Esophagus (tissue), 2 donors: ENCODE measurements around the gene CRMP1. TPM values are rescaled to one million over a fixed set of nuclear protein-coding genes. Genes with fewer than 3 reads are reported as not detected.

Experiments used
- H3K27ac ChIP-seq, 2 donors: one replicate each; pipeline ENCODE4 v1.5.1; 2013; ENCODE audit warnings: low read depth in 2 of 2, mild to moderate bottlenecking in 2 of 2, inconsistent platforms in 1 of 2, low read length in 1 of 2, moderate library complexity in 1 of 2
- H3K27me3 ChIP-seq, 2 donors: one replicate each; pipeline ENCODE4 v1.6.1; 2013; ENCODE audit warnings: low read length in 2 of 2, control low read depth in 1 of 2, mild to moderate bottlenecking in 1 of 2; ENCODE audit not compliant: insufficient read depth in 2 of 2, control insufficient read depth in 1 of 2
- H3K36me3 ChIP-seq, 2 donors: one replicate each; pipeline ENCODE4 v1.6.1; 2013; ENCODE audit warnings: low read length in 1 of 2; ENCODE audit not compliant: control insufficient read depth in 2 of 2, insufficient read depth in 2 of 2
- H3K4me1 ChIP-seq, 2 donors: one replicate each; pipeline ENCODE4 v1.6.1; 2013; ENCODE audit warnings: low read length in 1 of 2; ENCODE audit not compliant: control insufficient read depth in 2 of 2, insufficient read depth in 2 of 2
- H3K4me3 ChIP-seq, 2 donors: one replicate each; pipeline ENCODE4 v1.5.1; 2013; ENCODE audit warnings: low read length in 2 of 2, mild to moderate bottlenecking in 2 of 2, low read depth in 1 of 2, moderate library complexity in 1 of 2
- H3K9me3 ChIP-seq, 2 donors: one replicate each; pipeline ENCODE4 v1.6.1; 2013; ENCODE audit warnings: mild to moderate bottlenecking in 2 of 2, low read depth in 1 of 2, low read length in 1 of 2, moderate library complexity in 1 of 2; ENCODE audit not compliant: control insufficient read depth in 2 of 2, insufficient read depth in 1 of 2
- WGBS, 2 donors: extraction: QIAGEN DNeasy Blood & Tissue Kit; methylation state at CpG; one replicate each; pipeline ENCODE4 v1.1.7; 2013; 5-methylcytosine and 5-hydroxymethylcytosine counted together
- polyA plus RNA-seq, 2 donors: library from polyadenylated mRNA; stranded (reverse); fragments of 200-250 nt; gene quantifications; one replicate each; pipeline ENCODE4 v1.2.3, GENCODE V29; 2013
- donor health status: healthy with polysubstance abuse.
- donor health status: Bipolar disorder and iron deficiency.

CRMP1 gene
- polyA plus RNA-seq, 2 donors: 0.35 to 2.3 TPM

- Histone ChIP-seq H3K4me1 (no peaks in the 10 kb centered on the region), H3K27ac (no peak overlapping the region), H3K27me3 (peaks cover 0 to 3% of the 10 kb centered on the region in 2 donors), H3K9me3 (peaks cover 2 to 3% of the 10 kb centered on the region in 2 donors), H3K4me3 (no peak overlapping the region), H3K36me3 (no peaks in the 10 kb centered on the region)
- 55 to 60% methylated on average over 3 of the region's 3 CpGs for WGBS, 2 donors
Measured at GRCh38 chr4:5908876-5909427, 16.1 kb upstream of the CRMP1 start.

- Histone ChIP-seq H3K27me3 (peaks cover 0 to 7% of the 10 kb centered on the region in 2 donors), H3K36me3 (no peaks in the 10 kb centered on the region), H3K4me1 (no peaks in the 10 kb centered on the region), H3K9me3 (peaks cover 0 to 3% of the 10 kb centered on the region in 2 donors), H3K4me3 (no peak overlapping the region), H3K27ac (no peak overlapping the region)
- WGBS, 2 donors: 20 to 25% methylated on average over 5 of the region's 5 CpGs
Measured at GRCh38 chr4:5906191-5906590, 13.3 kb upstream of the CRMP1 start.

- 7 to 12% methylated on average over 8 of the region's 8 CpGs for WGBS, 2 donors
- Histone ChIP-seq H3K27me3 (peaks cover 0 to 7% of the 10 kb centered on the region in 2 donors), H3K4me1 (no peaks in the 10 kb centered on the region), H3K4me3 (no peak overlapping the region), H3K27ac (no peak overlapping the region), H3K36me3 (no peaks in the 10 kb centered on the region), H3K9me3 (peaks cover 0 to 5% of the 10 kb centered on the region in 2 donors)
Measured at GRCh38 chr4:5905714-5906113, 12.8 kb upstream of the CRMP1 start.

- Histone ChIP-seq H3K36me3 (no peaks in the 10 kb centered on the region), H3K4me1 (no peaks in the 10 kb centered on the region), H3K4me3 (no peak overlapping the region), H3K9me3 (peaks cover 5 to 7% of the 10 kb centered on the region in 2 donors), H3K27ac (no peak overlapping the region), H3K27me3 (peaks cover 0 to 7% of the 10 kb centered on the region in 2 donors)
- 75 to 76% methylated on average over 5 of the region's 5 CpGs for WGBS, 2 donors
Measured at GRCh38 chr4:5900844-5901243, 8.0 kb upstream of the CRMP1 start.

- H3K27ac ChIP-seq: no peak overlapping the region
- H3K36me3 ChIP-seq: no peaks in the 10 kb centered on the region
- peaks cover 5 to 7% of the 10 kb centered on the region in 2 donors for H3K9me3 ChIP-seq
- peaks cover 0 to 4% of the 10 kb centered on the region in 2 donors for H3K27me3 ChIP-seq
- 48 to 52% methylated on average over 5 of the region's 5 CpGs for WGBS, 2 donors
- H3K4me1 ChIP-seq: no peaks in the 10 kb centered on the region
- H3K4me3 ChIP-seq: no peak overlapping the region
Measured at GRCh38 chr4:5899881-5900280, 7.0 kb upstream of the CRMP1 start.

GRCh38 chr4:5899396-5899795 lies 6.5 kb upstream of the CRMP1 start:
- H3K36me3 ChIP-seq: no peaks in the 10 kb centered on the region
- no peak overlapping the region for H3K27ac ChIP-seq
- H3K9me3 ChIP-seq: peaks cover 5 to 7% of the 10 kb centered on the region in 2 donors
- H3K4me3 ChIP-seq: no peak overlapping the region
- H3K4me1 ChIP-seq: no peaks in the 10 kb centered on the region
- H3K27me3 ChIP-seq: peaks cover 0 to 4% of the 10 kb centered on the region in 2 donors
- 86 to 89% methylated on average over 1 of the region's 1 CpG for WGBS, 2 donors

GRCh38 chr4:5897674-5898073 lies 4.8 kb upstream of the CRMP1 start:
- Histone ChIP-seq H3K27me3 (peaks cover 0 to 12% of the 10 kb centered on the region in 2 donors), H3K27ac (no peak overlapping the region)
- 82 to 88% methylated on average over 13 of the region's 13 CpGs for WGBS, 2 donors

GRCh38 chr4:5895287-5895686 lies 2.4 kb upstream of the CRMP1 start:
- no peaks in the 10 kb centered on the region for H3K36me3 ChIP-seq
- H3K4me3 ChIP-seq: no peak overlapping the region
- H3K27ac ChIP-seq: no peak overlapping the region
- H3K27me3 ChIP-seq: peaks cover 7 to 23% of the 10 kb centered on the region in 2 donors
- peaks cover 7 to 8% of the 10 kb centered on the region in 2 donors for H3K9me3 ChIP-seq
- H3K4me1 ChIP-seq: peaks cover 5% of the 10 kb centered on the region in 2 donors
- 59 to 67% methylated on average over 4 of the region's 4 CpGs for WGBS, 2 donors

More at GRCh38 chr4:5897674-5898073, 4.8 kb upstream of the CRMP1 start:
- Histone ChIP-seq H3K9me3 (peaks cover 5 to 9% of the 10 kb centered on the region in 2 donors), H3K36me3 (no peaks in the 10 kb centered on the region), H3K4me3 (no peak overlapping the region), H3K4me1 (peaks cover under 1 to 1% of the 10 kb centered on the region in 2 donors)

GRCh38 chr4:5894266-5894665 lies 1.4 kb upstream of the CRMP1 start:
- peaks cover 5% of the 10 kb centered on the region in 2 donors for H3K4me1 ChIP-seq
- H3K27me3 ChIP-seq: peaks cover 7 to 27% of the 10 kb centered on the region in 2 donors
- peaks cover 7 to 8% of the 10 kb centered on the region in 2 donors for H3K9me3 ChIP-seq
- H3K36me3 ChIP-seq: no peaks in the 10 kb centered on the region
- no peak overlapping the region for H3K27ac ChIP-seq
- no peak overlapping the region for H3K4me3 ChIP-seq
- WGBS, 2 donors: 32 to 40% methylated on average over 7 of the region's 7 CpGs

GRCh38 chr4:5893591-5893990 lies 705 bp upstream of the CRMP1 start:
- Histone ChIP-seq H3K27ac (no peak overlapping the region), H3K9me3 (peaks cover 7 to 8% of the 10 kb centered on the region in 2 donors), H3K4me1 (peaks cover 5% of the 10 kb centered on the region in 2 donors), H3K36me3 (no peaks in the 10 kb centered on the region), H3K27me3 (peaks cover 7 to 29% of the 10 kb centered on the region in 2 donors), H3K4me3 (no peak overlapping the region)
- WGBS, 2 donors: 61 to 65% methylated on average over 8 of the region's 8 CpGs
